NCI-H345 treated with DMSO at 0.1 percent for 48 hours (cell line): ENCODE measurements around the gene DFFB.

ENCODE experiments used
- DNase-seq: peaks from one replicate; lab custom pipeline; 2025; ENCODE audit not compliant: unreplicated experiment; lab: John Stamatoyannopoulos, UW

DFFB gene

DNA sequence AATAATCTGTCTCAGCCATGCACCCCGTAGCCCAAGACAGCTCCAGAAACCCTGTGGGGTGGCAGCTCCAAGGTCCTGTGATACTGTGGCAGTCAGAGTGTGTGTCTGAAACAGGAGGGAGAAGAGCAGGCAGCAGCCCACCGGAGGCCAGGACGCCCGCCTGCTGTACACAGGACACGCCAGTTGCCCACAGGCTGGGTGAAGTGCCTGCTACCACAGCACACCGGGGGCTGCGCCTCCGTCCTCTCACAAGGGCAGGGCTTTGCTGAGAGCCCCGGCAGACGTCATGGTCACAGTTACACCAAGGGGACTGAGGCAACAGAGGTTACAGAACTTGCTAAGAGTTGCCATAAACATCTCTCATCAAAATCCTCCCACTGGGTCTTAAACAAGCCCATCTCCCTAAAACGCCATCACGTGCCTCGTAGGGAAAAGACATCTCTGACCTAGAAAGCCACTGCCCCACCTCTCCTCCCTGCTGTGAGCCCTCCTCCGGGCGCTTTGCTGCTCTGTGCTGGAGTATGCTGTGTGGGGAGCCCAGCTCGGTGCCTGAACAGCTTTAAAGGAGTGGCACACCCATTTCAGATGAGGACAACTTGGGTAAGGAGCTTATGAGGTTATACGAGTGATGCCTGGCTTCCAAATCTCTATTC, 37.5 kb downstream of the DFFB start:
- no peak for DNase-seq

DNA sequence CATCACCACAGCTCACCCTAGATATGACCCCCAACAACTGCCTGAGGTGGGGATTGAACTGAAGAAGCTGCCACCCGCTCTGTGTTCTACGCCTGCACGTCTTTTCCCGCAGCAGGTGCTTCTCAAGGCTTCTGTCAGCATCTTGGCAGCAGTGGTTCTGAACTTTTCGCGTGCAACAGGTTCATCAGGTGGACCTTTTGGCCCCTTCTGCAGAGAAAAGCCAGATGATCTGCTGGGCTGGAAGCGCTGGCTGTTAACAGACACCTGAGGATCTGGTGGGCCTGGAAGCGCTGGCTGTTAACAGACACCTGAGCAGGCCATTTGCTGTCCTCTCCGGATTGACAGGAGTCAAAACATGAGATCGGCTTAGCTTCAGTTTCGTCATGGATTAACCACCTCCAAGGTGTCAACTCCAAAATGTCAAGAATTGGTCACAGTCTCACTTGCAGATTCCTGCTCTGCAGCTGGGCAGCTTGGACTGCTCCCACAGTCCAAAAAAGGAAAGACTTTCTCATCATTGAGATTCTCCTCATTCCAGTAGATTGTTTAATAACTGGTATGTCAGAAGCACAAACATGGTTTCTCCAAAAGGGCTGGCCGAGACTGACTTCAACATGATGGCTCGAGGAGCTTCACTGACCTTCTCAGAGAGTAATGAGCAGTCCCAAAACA, 38.1 kb downstream of the DFFB start:
- no peak for DNase-seq

DNA sequence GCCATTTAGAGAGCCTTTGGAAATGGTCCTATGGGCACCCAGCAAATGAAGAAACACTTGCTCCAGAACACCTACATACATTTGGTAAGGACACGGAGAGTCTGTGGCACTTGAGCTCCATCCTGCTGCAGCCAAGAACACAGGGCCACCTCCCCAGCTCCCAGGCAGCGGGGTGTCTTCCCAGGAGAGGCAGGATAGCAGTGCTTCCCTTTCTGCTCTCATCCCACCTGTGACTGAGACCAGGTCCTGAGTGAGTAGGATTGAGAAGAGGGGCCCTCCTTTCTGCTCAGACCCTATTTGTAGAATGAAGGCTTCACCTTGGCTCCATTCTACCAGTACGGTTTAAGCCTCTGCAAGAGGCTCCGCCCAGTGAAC, 38.7 kb downstream of the DFFB start:
- DNase-seq, result no peak

DNA sequence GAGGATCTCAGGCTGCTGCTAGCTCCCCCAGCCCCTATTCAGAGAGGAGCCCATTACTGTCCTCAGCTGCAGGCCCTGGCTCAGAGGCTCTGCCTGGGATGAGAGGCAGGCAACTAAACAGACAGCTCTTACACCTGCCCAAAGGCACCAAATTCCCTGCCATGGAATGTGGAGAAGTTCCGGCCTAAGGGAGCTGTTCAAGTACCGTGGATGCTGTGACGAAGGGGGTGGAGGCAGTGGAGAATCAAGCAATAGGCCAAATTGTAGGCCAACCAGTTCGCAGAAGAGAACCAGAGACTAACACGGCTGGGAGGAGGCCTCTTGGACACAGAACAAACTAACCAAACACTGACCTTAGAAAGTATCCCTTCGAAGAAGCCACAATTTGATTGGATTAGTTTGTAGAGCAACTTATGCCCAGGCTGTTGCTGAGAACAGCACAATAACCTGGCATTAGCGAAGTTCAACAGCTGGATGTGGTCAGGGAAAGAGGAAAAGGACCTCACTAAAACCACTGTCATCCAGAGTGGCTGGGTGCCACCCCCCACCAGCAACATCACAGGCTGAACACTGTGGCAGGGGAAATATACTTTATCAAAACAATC, 39.2 kb downstream of the DFFB start:
- DNase-seq, result no peak

DNA sequence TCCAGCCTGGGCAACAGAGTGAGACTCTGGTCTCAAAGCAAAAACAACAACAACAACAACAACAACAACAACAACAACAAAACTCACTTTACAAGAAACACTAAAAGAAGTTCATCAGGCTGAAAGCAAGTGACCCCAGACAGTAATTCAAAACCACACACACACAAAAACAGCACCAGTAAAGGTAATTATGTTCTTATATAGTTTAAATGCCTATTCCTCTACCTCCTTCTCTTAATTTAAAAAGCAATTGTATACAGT, 41.1 kb downstream of the DFFB start:
- DNase-seq, result no peak

DNA sequence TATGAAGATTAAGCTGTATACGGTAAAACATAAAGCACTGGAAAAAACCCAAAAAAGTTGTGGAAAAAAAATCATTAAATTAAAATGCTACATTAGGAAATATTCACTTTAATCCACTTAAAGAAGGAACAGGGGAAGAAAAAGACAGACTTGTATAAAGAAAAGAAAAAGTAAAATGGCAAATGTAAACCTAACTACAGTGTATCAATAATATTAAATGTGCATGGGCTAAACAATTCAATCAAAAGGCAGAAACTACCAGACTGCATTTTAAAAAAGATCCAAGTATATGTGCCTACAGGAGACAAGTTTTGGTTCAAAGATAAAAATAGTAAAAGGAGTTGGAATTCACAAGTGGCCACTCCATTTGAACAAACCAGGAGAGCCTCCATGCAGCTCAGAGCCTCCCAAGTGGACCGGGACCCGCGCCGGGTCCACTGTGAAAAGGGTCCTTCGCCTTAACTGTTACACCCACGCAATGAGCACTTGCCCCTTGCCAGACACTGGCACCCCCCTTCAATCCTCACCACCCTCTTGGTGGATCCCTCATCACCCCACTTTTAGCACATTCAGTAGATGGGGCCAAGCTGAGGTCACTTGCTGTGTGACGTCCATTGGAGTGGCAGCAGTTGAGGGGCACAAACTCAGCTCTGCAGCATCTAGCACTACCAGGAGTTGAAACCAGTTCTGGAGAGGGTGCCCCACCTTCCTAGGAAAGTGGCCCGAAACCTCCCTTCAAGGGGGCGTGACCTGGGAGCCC, 41.9 kb downstream of the DFFB start:
- DNase-seq, result no peak

DNA sequence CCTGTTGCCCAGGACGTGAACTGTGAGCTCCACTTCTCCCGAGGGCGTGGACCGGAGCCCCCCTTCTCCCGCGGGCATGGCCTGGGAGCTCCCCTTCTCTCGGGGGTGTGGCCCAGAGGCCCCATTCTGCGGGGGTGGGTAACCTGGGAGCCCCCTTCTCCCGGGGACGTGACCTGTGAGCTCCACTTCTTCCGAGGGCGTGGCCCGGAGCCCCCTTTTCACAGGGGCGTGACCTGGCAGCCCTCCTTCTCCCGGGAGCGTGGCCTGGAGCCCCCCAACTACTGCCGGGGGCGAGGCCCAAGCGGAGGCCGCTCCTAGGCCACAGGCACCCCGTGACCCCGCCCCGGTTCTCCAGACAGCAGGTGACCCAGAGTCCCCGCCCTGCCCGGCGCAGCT, 42.5 kb downstream of the DFFB start:
- DNase-seq, result no peak

DNA sequence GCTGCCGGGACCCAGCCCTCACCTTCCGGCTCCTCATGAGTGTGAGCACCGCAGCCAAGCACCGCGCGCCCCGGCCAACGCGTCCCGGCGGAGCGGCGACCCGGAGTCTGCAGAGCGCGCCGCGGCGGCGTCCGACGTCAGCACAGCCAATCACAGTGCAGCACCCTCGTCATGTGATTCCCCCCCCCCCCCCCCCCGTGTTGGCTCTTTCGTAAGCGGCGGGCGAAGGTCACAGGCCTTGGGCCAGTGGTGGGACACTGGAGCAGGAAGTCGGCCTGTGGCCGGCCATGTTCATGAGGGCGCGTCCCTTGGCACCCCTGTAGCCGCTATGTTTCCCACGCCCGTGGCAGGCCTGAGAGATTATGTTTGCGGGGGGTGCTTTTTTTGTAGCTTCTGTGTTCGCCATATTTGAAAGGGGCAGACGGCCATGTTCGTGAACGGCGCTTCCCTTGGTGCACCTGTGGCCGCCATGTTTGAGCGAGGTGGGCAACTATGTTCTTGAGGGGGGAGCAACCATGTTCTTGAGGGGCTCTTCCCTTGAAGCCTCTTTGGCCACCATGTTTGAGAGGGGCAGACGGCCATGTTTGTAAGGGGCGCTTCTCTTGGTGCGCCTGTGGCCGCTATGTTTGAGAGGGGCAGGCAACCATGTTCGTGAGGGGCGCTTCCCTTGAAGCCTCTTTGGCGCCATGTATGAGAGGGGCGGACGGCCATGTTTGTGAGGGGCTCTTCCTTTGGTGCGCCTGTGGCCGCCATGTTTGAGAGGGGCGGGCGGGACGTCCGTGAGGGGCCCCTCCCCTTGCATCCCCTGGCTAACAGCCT, 43.1 kb downstream of the DFFB start, which contains the start of gene C1orf174:
Gene C1orf174 (minus strand): TSS at position 123 of the 819 bp plus-strand sequence. CDS start 86 bp downstream, at position 37.
- peak; percentile 98 for DNase-seq

DNA sequence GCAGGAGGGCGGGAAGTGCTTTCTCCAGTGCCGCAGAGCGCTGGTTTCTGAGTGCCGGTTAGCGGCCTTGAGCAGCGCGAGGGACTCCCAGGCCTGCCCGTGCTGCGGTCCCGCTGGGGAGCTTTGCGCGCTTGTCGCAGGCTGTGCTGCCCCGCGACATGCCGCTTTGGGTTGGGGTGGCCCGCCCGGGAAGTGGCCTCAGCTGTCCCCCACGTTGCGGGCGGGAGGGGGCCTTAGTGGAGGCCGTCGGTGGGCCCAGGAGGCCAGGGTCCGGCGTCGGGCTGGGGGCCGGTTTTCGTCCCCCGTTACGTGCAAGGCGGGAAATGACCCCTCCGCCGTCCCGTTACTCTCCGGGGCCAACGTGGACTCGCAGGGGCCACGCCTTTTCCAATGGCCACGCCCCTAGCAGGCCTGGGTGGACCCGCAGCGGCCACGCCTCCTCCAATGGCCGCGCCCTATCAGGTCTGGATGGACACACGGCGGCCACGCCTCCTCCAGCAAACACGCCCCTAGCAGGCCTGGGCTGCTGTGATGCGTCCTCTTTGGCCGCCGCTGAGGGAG, 43.8 kb downstream of the DFFB start:
- peak; percentile 81 for DNase-seq

DNA sequence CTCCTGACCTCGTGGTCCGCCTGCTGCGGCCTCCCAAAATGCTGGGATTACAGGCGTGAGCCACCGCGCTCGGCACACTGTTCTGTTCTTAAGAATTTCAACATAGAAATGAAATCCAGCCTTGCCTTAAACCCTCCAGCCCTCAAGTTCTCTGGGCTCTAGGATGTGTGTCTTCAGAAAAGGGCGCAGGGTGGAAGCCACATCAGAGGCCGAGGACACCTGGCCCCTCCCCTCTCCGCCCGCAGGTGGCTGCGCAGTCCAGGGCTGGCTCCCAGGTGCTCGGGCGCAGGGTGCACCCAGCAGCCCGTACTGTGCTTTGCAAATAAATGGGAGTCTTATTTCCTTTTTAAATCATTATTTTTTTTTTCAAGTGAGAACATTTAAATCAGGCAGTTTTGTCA, 44.8 kb downstream of the DFFB start:
- DNase-seq, result no peak

DNA sequence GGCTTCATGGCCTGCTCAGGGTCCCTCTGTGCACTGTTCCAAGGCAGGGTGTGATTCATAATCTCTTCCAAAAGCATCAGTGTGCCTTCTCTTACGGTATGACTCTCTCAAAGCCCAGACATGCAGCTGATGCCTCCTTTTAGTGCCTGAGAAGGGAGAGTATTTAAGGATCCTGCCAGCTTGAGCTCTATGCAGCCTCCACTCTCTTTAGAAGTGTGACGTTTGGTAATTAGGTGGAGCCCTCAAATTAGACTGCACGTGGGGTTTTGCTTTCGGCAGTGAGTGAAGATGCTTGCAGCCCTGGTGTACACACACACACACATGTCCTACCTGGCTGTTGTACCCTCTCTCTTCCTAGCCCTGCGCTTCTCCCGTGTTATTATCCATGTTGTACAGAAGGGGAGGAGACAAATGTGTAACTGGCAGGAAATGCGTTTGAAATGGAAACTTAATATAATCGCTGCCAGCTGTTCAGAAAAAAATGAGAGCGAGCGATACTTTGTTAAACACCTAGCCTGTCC, 45.4 kb downstream of the DFFB start:
- DNase-seq, result no peak

DNA sequence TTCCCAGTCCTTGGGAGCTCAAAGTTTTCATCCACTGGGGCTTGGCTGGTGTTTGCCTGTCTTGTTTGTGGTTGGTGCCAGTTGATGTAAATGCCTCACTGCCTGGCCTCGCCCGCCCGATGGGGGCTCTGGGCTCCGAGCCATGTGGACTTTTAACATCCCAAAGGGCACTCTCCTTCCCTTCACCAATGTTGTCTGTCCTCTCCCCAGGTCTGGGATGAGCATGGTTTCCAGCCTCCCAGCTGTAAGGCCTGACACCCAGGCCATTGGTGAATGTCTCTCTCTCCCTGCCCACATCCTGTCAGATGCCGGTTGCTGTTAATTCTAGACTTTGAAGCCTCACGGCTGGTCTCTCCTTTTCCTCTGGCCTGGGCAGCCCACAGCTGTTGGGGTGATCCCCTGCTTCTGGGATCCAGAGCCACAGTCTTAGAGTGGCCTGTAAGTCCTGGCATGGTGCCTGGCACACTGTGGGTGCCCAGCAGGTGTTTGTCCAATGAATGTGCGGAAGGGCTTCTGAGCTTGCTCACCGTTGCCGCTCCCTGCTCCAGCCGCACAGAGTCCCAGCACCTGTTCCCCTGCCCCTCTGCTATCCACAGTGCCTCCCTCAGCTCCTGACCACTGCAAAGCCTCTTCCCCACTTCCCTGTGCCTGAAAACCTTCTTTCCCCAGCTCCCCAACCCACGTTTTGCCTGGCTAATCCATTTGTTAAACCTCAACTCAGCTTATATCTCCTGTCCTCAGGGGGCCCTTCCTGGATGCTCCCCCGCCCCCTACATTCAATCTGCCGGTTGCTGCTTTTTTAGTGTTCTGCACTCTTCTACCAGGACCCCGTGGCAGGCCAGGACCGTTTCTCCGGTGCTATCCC, 46.1 kb downstream of the DFFB start:
- peak; percentile 75 for DNase-seq

DNA sequence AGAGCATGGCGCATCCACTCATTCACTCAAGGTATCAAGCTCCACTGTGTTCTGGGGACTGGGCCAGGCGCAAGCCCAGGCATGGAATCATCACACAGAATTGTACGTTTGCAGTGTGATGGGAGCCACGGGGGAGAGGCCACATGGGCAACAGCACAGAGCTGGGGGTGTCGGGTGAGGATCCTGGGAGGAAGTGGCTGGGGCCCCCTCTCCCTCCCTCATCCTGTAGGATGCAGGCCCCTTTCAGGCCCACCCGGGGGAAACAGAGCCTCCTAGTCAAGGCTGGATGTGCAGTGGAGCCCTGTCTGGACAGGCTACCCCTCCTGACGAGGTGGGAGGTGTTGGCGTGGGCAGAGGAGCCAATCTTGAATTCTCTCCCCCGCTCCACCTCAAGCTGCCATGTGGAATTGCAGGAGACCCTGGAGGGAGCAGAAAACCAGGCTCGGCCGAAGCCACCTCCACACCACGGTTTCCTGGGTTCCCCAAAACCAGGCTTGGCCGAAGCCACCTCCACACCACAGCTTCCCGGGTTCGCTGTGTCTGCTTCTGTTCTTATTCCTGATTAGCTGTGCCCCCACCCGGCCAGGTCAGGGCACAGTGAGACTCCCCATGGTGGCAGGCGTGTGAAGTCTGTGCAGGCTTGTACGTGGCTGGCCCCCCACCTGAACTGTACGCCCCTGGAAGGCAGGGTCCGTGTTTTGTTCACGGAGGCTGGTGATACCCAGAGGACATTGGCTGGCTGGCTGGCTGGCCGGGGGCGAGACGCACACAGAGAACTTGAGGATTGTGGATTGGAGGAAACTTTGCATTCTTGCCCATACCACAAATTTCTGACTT, 46.9 kb downstream of the DFFB start:
- DNase-seq, result no peak

DNA sequence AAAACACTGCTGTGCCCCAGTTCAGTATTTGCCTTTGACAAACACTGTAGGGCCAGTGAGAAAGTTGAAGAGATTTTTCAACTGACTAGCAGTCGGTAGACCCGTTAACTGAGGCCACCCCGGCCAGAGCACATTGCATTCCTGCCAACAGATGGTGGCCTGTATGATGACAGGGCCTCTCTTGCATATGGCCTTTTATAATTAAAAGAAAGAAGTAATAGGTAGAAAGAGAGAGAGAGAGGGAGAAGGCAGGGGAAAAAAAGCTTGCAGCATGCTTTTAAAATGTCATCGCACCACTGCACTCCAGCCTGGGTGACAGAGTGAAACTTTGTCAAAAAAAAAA, 47.5 kb downstream of the DFFB start:
- DNase-seq, result no peak

DNA sequence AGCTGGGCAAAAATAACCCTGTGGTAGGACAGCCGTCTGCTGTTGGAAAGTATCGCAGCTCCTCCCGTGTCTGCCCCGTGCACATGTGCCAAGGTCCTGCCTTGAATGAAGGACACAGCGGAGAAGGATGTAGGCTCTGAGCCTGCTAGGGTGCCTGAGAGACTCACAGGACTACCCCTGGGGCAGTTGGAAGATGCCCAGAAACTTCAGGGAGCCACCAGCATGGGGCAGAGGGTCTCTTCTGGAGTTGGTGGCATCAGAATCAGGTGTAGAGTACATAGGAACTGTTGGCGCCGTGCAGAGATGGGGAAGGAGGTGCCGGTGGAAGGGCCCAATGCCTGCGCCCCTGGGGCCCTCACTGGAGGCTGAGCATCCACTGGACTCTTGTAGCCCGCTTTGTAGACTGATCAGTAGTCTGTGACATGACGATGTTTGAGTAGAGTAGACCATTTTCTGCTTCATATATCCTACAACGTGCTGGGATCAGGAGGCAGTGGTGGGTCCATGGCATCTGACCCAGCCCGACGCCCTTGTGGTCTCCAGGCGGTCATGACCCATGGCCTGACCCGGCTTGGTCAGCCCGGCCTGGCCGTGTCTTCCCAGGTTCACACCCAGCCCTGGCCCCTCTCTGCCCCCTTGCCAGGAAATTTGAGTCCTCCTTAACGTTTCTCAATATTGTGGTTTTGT, 48.1 kb downstream of the DFFB start:
- no peak for DNase-seq

DNA sequence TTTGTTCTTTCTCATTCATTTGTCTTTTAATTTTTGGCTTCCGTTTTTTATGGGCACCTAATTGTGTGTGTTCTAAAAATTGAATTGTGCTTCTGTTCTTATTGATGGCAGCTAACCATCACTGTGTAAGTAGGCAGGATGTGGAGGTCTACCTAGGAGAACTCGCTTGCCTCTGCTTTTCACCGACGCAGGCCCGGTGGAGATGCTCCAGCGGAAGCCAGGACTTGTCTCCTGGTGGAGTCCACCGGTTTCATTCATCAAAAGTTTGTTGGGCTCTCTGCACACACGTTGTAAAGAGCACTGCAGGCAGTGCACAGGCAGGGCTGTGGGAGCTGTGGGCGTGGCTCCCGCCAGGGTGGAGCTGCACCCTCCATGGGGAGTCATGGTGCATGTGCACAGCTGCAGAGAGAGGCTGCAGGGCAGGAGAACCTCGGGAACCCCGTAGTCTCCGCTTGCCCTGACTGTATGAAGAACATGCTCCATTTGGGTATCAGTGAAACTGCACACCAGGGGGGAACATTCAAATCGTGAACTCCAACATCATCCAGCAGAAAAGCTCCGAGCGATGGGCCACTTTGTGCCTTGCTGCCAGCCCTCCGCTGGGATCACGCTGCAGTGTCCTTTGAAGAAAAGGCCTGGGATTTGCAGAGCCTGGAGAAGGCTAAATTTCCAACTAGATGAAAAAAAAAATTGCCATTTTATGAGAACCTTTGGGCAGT, 48.8 kb downstream of the DFFB start:
- DNase-seq, result peak; percentile 14

DNA sequence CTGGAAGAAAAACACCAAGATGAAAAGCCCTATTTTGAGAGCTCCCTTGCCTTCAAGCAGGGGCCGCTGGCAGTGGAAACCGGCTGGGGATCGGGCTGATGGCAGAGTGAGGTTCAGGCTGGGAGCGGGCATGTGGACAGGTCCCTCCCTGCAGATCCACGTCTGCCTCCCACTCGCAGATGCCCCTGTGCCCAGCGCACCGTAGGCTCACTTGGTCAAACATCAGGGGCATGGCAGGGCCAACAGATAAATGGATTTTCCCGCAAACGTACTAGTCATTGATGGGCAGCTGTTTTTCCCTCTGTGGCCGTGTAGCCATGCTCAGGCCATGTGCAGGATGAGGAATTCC, 49.4 kb downstream of the DFFB start:
- DNase-seq, result no peak

DNA sequence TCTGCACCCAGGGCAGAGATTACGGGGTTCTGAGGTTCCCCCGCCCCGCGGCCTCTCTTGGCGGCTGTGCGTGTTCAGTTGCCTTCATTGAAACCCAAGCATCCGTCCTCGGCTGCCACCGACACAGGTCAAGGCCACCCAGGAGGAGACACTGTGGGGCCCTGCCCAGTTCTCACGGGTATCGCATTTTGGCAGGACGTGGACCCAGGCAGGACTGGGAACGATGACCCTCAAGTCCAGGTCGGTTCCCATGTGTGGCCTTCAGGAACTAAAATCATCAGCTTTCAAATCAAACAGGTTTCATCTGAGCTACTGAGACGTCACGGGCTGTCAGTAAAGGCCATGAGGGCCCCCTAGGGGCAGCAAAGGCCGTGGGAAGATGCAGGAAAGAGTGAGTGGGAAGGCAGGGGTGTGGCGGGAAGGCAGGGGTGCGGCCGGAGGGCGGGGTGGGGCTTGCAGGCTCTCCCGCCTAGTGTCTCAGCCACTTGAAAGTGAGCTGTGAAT, 49.8 kb downstream of the DFFB start:
- no peak for DNase-seq
